Progenitor cell of endocrine pancreas (in vitro differentiated cells): ENCODE results near the gene MARVELD1. TPM values are rescaled to one million over a fixed set of nuclear protein-coding genes. Genes with fewer than 3 reads are reported as not detected.

Source experiments
- total RNA-seq: library from RNA; stranded (reverse); gene quantifications from 2 replicates; pipeline ENCODE4 v1.2.1, GENCODE V29; 2021

MARVELD1 gene
- total RNA-seq, 1 donor from 2014 or later: 14.3 TPM

Other genes starting within 250 kb of the MARVELD1 start
- gene MMS19, start 215.3 kb upstream of the MARVELD1 start, total RNA-seq: 80.6 and 82.1 TPM in 2 replicates
- 9.0 and 9.2 TPM in 2 replicates for gene UBTD1, start 214.8 kb upstream of the MARVELD1 start, total RNA-seq
- gene ANKRD2, start 141.0 kb upstream of the MARVELD1 start, total RNA-seq: not detected in 2 replicates
- gene HOGA1, start 129.3 kb upstream of the MARVELD1 start, total RNA-seq: 10.5 and 11.9 TPM in 2 replicates
- gene C10orf62, start 124.0 kb upstream of the MARVELD1 start, total RNA-seq: 0.91 and 0.96 TPM in 2 replicates
- 21.1 and 24.3 TPM in 2 replicates for gene MORN4, start 80.2 kb upstream of the MARVELD1 start, total RNA-seq
- 18.0 and 18.9 TPM in 2 replicates for gene PI4K2A, start 73.1 kb upstream of the MARVELD1 start, total RNA-seq
- gene AVPI1, start 26.5 kb upstream of the MARVELD1 start, total RNA-seq: 4.3 TPM in 2 replicates
- 43.4 and 44.2 TPM in 2 replicates for gene ZFYVE27, start 23.4 kb downstream of the MARVELD1 start, total RNA-seq
- 73.1 and 81.0 TPM in 2 replicates for gene SFRP5, start 58.3 kb downstream of the MARVELD1 start, total RNA-seq
- gene GOLGA7B, start 136.1 kb downstream of the MARVELD1 start, total RNA-seq: 1.1 and 1.4 TPM in 2 replicates